ENCODE results near the gene TLCD3A.

DNA sequence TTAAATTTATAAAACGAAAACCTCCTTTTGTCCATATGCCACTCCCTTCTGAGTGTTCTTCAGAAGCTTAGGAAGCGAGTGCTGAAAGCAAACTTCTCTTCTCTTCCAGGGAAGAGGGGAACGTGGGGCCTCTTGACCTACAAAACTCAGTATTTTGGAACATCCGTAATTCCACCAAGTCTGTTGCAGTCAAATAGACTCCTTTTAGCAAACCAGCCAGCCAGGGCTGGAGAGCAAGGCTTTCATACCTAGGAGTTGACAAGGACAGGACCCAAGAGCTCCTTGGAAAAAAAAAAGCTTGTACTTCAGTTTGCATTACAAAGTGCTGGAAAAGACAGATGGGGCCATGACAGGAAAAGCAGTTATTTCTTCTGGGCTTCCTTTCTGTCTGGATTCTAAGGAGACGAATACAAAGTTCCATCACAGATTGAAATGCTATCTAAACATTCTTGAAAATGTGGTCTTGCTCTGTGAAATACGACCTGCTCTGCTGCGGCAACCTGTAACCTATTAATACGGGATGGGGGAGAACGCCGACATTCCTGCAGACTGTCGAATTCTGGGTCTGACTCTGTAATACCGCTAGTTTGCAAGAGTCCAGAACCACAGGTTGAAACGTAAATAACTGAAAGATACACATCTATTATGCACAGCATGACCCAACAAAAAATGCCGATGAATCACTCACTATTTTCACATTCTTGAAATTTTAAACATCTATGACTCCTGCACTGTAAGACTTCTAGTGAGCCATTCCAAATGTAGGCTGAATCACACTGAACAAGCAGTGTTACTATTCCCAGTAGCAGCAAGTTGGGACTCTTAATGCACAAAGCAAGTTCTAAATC is 38.4 kb upstream of the TLCD3A start:
- TF ChIP-seq, protein P1, sequence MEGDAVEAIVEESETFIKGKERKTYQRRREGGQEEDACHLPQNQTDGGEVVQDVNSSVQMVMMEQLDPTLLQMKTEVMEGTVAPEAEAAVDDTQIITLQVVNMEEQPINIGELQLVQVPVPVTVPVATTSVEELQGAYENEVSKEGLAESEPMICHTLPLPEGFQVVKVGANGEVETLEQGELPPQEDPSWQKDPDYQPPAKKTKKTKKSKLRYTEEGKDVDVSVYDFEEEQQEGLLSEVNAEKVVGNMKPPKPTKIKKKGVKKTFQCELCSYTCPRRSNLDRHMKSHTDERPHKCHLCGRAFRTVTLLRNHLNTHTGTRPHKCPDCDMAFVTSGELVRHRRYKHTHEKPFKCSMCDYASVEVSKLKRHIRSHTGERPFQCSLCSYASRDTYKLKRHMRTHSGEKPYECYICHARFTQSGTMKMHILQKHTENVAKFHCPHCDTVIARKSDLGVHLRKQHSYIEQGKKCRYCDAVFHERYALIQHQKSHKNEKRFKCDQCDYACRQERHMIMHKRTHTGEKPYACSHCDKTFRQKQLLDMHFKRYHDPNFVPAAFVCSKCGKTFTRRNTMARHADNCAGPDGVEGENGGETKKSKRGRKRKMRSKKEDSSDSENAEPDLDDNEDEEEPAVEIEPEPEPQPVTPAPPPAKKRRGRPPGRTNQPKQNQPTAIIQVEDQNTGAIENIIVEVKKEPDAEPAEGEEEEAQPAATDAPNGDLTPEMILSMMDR (IDR thresholded peaks at IDR 0.05; ENCODE audit: poor library complexity): no peak
- TF ChIP-seq EZH2 (IDR thresholded peaks at IDR 0.05; ENCODE audit: borderline replicate concordance): no peak

Measured in hepatocyte (in vitro differentiated cells).